Fibroblast of the aortic adventitia (primary cell): ENCODE data around the gene TRIOBP. TPM values are rescaled to one million over a fixed set of nuclear protein-coding genes. Genes with fewer than 3 reads are reported as not detected.

Experiments used
- DNase-seq: peaks from one replicate; pipeline ENCODE4 v3.0.0-alpha.2; 2010; ENCODE audit warnings: low read depth
- H3K4me3 ChIP-seq: 2 replicates; pipeline ENCODE4 v1.5.1; 2011; ENCODE audit warnings: low read depth, mild to moderate bottlenecking, control low read depth, low read length, moderate library complexity
- total RNA-seq: library from RNA; depleted of rRNA; stranded (reverse); fragments of >200 nt; gene quantifications from 2 replicates; pipeline ENCODE4 v1.2.3, GENCODE V29; 2012; ENCODE audit warnings: low replicate concordance
- TF ChIP-seq, protein P1 (sequence below): IDR thresholded peaks from 2 replicates; pipeline ENCODE4 v1.5.1; 2011; ENCODE audit warnings: mild to moderate bottlenecking, low read length, control low read depth, inconsistent platforms; ENCODE audit not compliant: insufficient read depth

The TRIOBP gene
- total RNA-seq, 1 donor, result 151 TPM

- TF ChIP-seq, protein P1, sequence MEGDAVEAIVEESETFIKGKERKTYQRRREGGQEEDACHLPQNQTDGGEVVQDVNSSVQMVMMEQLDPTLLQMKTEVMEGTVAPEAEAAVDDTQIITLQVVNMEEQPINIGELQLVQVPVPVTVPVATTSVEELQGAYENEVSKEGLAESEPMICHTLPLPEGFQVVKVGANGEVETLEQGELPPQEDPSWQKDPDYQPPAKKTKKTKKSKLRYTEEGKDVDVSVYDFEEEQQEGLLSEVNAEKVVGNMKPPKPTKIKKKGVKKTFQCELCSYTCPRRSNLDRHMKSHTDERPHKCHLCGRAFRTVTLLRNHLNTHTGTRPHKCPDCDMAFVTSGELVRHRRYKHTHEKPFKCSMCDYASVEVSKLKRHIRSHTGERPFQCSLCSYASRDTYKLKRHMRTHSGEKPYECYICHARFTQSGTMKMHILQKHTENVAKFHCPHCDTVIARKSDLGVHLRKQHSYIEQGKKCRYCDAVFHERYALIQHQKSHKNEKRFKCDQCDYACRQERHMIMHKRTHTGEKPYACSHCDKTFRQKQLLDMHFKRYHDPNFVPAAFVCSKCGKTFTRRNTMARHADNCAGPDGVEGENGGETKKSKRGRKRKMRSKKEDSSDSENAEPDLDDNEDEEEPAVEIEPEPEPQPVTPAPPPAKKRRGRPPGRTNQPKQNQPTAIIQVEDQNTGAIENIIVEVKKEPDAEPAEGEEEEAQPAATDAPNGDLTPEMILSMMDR, result no peak
- DNase-seq, result no peak
These were observed 81.6 kb downstream of the TRIOBP start for GRCh38 chr22:37778370-37779009.

GRCh38 chr22:37781434-37782059, 84.7 kb downstream of the TRIOBP start:
- no peak overlapping the region for H3K4me3 ChIP-seq
- TF ChIP-seq, protein P1, result peak; percentile 52
- peak; percentile 44 for DNase-seq

More at GRCh38 chr22:37778370-37779009, 81.6 kb downstream of the TRIOBP start:
- no peak overlapping the region for H3K4me3 ChIP-seq

- no peak for DNase-seq
- TF ChIP-seq, protein P1, result peak; percentile 23
- no peak overlapping the region for H3K4me3 ChIP-seq
These were observed 85.7 kb downstream of the TRIOBP start for GRCh38 chr22:37782340-37783168.

DNA sequence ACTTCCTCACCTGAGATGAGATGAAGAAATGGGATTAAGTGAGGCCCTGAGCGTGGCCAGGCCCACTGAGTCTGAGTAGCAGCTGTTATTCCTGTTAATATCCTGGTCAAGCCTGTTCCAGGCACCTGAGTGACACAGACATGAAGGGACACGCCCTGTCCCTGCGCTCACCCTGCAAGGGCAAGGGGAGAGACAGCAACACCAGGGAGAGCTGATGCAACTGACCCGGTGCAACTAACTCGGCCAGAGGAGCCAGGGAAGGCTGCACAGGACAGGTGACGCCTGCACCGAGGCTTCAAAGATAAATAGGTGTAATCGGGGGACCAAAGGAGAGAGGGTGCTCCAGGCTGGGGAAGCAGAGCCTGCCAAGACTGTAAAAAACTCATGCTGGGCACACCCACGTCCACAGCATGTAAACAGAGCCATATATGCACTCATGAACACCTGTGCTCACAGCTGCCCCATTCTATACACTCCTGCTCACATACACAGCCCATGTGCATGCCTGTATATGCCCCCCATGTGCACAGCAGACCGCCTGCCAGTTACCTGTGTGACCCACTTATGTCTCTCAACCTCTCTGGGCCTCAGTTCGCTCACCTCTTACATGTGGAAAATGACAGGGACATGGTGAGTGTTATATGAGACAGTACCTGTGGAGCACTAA, 88.1 kb downstream of the TRIOBP start:
- no peak for DNase-seq

DNA sequence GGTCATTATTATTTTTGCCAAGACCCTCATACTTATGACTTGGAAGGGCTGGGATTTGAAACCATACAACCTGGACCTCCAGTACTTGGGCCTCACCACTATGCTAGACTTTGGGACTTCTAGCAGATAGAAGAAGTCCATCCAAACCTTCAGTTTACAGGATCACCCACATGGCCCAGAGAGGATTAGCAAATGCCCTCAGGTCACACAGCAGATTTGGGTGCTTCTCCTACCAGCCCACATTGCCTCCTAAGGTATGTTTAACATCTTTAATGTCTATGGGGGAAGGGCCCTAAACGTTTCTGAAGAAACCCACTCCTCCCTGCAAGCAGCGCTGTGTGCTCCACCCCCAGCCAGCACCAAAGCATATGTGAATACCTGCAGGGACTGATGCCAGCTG, 93.4 kb downstream of the TRIOBP start:
- TF ChIP-seq, protein P1, result no peak
- no peak for DNase-seq
- no peak overlapping the region for H3K4me3 ChIP-seq

More for the DNA sequence above, 88.1 kb downstream of the TRIOBP start:
- H3K4me3 ChIP-seq, result no peak overlapping the region
- TF ChIP-seq, protein P1, result no peak

DNA sequence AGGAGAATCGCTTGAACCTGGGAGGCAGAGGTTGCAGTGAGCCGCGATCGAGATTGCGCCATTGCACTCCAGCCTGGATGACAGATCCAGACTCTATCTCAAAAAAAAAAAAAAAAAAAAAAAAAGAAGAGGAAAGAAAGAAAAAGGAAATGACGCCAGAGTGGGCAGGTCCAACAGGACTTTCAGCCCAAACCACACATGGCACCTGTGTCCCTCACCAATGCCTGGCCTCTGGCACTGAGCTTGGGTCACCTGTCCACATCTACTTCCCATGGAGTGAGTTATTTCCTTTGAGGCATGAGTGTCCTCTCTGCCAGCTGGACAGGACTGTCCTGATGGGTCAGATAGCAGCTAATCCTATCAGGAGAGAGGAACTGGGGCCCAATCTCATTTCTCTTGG, 95.6 kb downstream of the TRIOBP start:
- TF ChIP-seq, protein P1, result no peak
- no peak overlapping the region for H3K4me3 ChIP-seq
- DNase-seq, result no peak
